KMS-11 (cell line): Measurements from ENCODE around the gene PLA2G12B.

ENCODE experiments used
- H2AFZ ChIP-seq: fragments of 200-600 bp; sonication (generic); 2 replicates; pipeline ENCODE4 v1.6.1; 2016; ENCODE audit warnings: antibody characterized with exemption, mixed run types, low read depth
- H3K27ac ChIP-seq: fragments of 200-600 bp; sonication (generic); 2 replicates; pipeline ENCODE4 v1.6.1; 2016; ENCODE audit warnings: mild to moderate bottlenecking, mixed run types
- H3K27me3 ChIP-seq: fragments of 200-600 bp; sonication (generic); 2 replicates; pipeline ENCODE4 v1.6.1; 2017; ENCODE audit warnings: mild to moderate bottlenecking, low read depth, mixed run types, moderate library complexity; ENCODE audit not compliant: insufficient read depth
- H3K36me3 ChIP-seq: fragments of 200-600 bp; sonication (generic); 2 replicates; pipeline ENCODE4 v1.6.1; 2017; ENCODE audit warnings: mild to moderate bottlenecking, mixed run types; ENCODE audit not compliant: insufficient read depth
- H3K4me1 ChIP-seq: fragments of 200-600 bp; sonication (generic); 2 replicates; pipeline ENCODE4 v1.6.1; 2016; ENCODE audit warnings: mild to moderate bottlenecking, low read depth, mixed run types; ENCODE audit not compliant: poor library complexity, severe bottlenecking
- H3K4me2 ChIP-seq: fragments of 200-600 bp; sonication (generic); 2 replicates; pipeline ENCODE4 v1.7.0; 2016; ENCODE audit warnings: mild to moderate bottlenecking, mixed run types
- H3K4me3 ChIP-seq: fragments of 200-600 bp; sonication (generic); IDR thresholded peaks from 2 replicates; pipeline ENCODE4 v1.6.1; 2017; ENCODE audit warnings: low read depth, low read length, mixed read lengths; ENCODE audit not compliant: insufficient read depth
- H3K79me2 ChIP-seq: fragments of 200-600 bp; sonication (generic); 2 replicates; pipeline ENCODE4 v1.6.1; 2016; ENCODE audit warnings: low read depth, mixed run types; ENCODE audit not compliant: insufficient read depth
- H3K9ac ChIP-seq: fragments of 200-600 bp; sonication (generic); 2 replicates; pipeline ENCODE4 v1.6.1; 2016; ENCODE audit warnings: mild to moderate bottlenecking, mixed run types
- H4K20me1 ChIP-seq: fragments of 200-600 bp; sonication (generic); 2 replicates; pipeline ENCODE4 v1.6.1; 2016; ENCODE audit warnings: mild to moderate bottlenecking, mixed run types; ENCODE audit not compliant: insufficient read depth
- CTCF ChIP-seq: fragments of 200-600 bp; sonication (generic); conservative IDR thresholded peaks from 2 replicates; pipeline ENCODE4 v1.6.1; 2017; ENCODE audit warnings: low read depth, mild to moderate bottlenecking, antibody characterized with exemption, low read length, moderate library complexity, mixed read lengths

The PLA2G12B gene

GRCh38 chr10:72912736-72913135, 41.9 kb downstream of the PLA2G12B start:
- H2AFZ ChIP-seq, result no peak overlapping the region
- H3K36me3 ChIP-seq, result no peaks in the 10 kb centered on the region
- H3K9ac ChIP-seq, result no peak overlapping the region
- H3K27ac ChIP-seq, result no peak overlapping the region
- no peaks in the 10 kb centered on the region for H3K79me2 ChIP-seq
- no peaks in the 10 kb centered on the region for H4K20me1 ChIP-seq
- no peak overlapping the region for H3K4me3 ChIP-seq
- H3K4me2 ChIP-seq, result no peak overlapping the region
- H3K27me3 ChIP-seq, result no peaks in the 10 kb centered on the region
- H3K4me1 ChIP-seq, result no peaks in the 10 kb centered on the region
- no peak for TF ChIP-seq CTCF

- no peak for TF ChIP-seq CTCF
- H3K27ac ChIP-seq, result no peak overlapping the region
- no peaks in the 10 kb centered on the region for H3K79me2 ChIP-seq
- H3K4me2 ChIP-seq, result no peak overlapping the region
- no peak overlapping the region for H3K4me3 ChIP-seq
- H3K4me1 ChIP-seq, result no peaks in the 10 kb centered on the region
- H4K20me1 ChIP-seq, result no peaks in the 10 kb centered on the region
- H3K36me3 ChIP-seq, result no peaks in the 10 kb centered on the region
- no peaks in the 10 kb centered on the region for H3K27me3 ChIP-seq
- no peak overlapping the region for H2AFZ ChIP-seq
- H3K9ac ChIP-seq, result no peak overlapping the region
Observed at GRCh38 chr10:72911758-72912157, 42.8 kb downstream of the PLA2G12B start.

GRCh38 chr10:72910705-72911104, 43.9 kb downstream of the PLA2G12B start:
- no peak overlapping the region for H2AFZ ChIP-seq

GRCh38 chr10:72906446-72906845, 48.2 kb downstream of the PLA2G12B start:
- H3K27me3 ChIP-seq, result no peaks in the 10 kb centered on the region
- no peaks in the 10 kb centered on the region for H3K4me1 ChIP-seq
- H3K36me3 ChIP-seq, result no peaks in the 10 kb centered on the region
- H4K20me1 ChIP-seq, result no peaks in the 10 kb centered on the region
- H3K4me3 ChIP-seq, result no peak overlapping the region
- H3K27ac ChIP-seq, result no peak overlapping the region
- H3K79me2 ChIP-seq, result no peaks in the 10 kb centered on the region
- no peak overlapping the region for H3K4me2 ChIP-seq
- H3K9ac ChIP-seq, result no peak overlapping the region
- no peak overlapping the region for H2AFZ ChIP-seq
- no peak for TF ChIP-seq CTCF

More at GRCh38 chr10:72910705-72911104, 43.9 kb downstream of the PLA2G12B start:
- TF ChIP-seq CTCF, result no peak
- H3K9ac ChIP-seq, result no peak overlapping the region
- no peaks in the 10 kb centered on the region for H3K79me2 ChIP-seq
- H3K27me3 ChIP-seq, result no peaks in the 10 kb centered on the region
- no peaks in the 10 kb centered on the region for H3K36me3 ChIP-seq
- H3K4me1 ChIP-seq, result no peaks in the 10 kb centered on the region
- H3K4me2 ChIP-seq, result no peak overlapping the region
- no peak overlapping the region for H3K27ac ChIP-seq
- H3K4me3 ChIP-seq, result no peak overlapping the region
- H4K20me1 ChIP-seq, result no peaks in the 10 kb centered on the region
